OCI-LY7 (cell line): ENCODE data around the gene GALNT1.

Experiments used
- CTCF ChIP-seq: fragments of 200-600 bp; sonication (generic); conservative IDR thresholded peaks from 2 replicates; pipeline ENCODE4 v1.5.1; 2014; ENCODE audit warnings: mild to moderate bottlenecking, antibody characterized with exemption, low read length, moderate library complexity, mixed read lengths
- EZH2phosphoT487 ChIP-seq: fragments of 200-600 bp; sonication (generic); IDR thresholded peaks from 2 replicates; pipeline ENCODE4 v1.6.1; 2018; ENCODE audit warnings: low read depth, borderline replicate concordance, mild to moderate bottlenecking, mixed run types, antibody characterized with exemption, low read length, moderate library complexity, mixed read lengths

GRCh38 chr18:35620765-35621164, 39.2 kb downstream of the GALNT1 start:
- no peak for TF ChIP-seq CTCF
- TF ChIP-seq EZH2phosphoT487, result no peak
